ENCODE data around the gene ALDH1B1.

The ALDH1B1 gene

GRCh38 chr9:38443181-38443580 lies 50.7 kb downstream of the ALDH1B1 start:
- DNase-seq, result no peak

GRCh38 chr9:38443597-38443996 lies 51.1 kb downstream of the ALDH1B1 start:
- no peak for DNase-seq

- no peak for DNase-seq
Observed at GRCh38 chr9:38445154-38446043, 52.9 kb downstream of the ALDH1B1 start.

GRCh38 chr9:38447703-38448102 lies 55.2 kb downstream of the ALDH1B1 start:
- no peak for DNase-seq

Data from CD4-positive, alpha-beta T cell treated with Interleukin-21 for 1 hour (primary cell).